ENCODE results near the gene OPTC. TPM values are rescaled to one million over a fixed set of nuclear protein-coding genes. Genes with fewer than 3 reads are reported as not detected.

The OPTC gene
- total and polyA plus RNA-seq, 2 donors (not counting 1 experiment from before 2014, with no cell fraction given): not detected

DNA sequence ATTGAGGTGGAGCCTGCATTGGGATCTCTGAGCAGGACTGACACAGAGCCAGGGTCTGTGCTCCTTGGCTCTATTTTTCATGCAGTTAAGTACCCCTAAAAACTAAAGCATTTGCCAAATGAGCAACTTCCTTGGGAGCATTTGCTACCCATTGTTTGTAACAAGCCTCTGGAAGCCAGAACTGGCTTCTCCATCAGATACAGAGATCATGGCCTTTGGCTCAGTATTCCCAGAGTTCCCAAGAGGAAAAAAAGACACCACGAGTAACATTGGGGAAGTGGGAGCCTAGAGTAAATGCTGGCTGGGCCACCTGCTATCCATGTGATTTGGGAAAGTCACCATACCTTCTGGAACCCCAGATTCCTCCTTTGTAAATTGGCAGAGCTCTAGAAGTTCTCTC, 44.8 kb downstream of the OPTC start:
- DNase-seq (no peak), ATAC-seq (ENCODE audit: low read depth) (no peak)
- Histone ChIP-seq H3K9ac (ENCODE audit: low read length) (no peak overlapping the region), H3K36me3 (replicated peaks in 1 of 2; ENCODE audit: control extremely low read depth in 1 of 2, control insufficient read depth in 1 of 2, extremely low read depth in 1 of 2, insufficient read depth in 2 of 2, low read length in 1 of 2) (no peaks in the 10 kb centered on the region), H3K27me3 (replicated peaks in 1 of 4; ENCODE audit: control extremely low read depth in 1 of 4, control insufficient read depth in 3 of 4, insufficient read depth in 4 of 4, low read length in 3 of 4) (no peaks in the 10 kb centered on the region), H3K27ac (ENCODE audit: low read length in 2 of 2) (no peak overlapping the region), H3K4me2 (replicated peaks; ENCODE audit: low read depth, low read length, poor library complexity, severe bottlenecking) (no peak overlapping the region), H3K4me3 (ENCODE audit: control extremely low read depth in 1 of 5, extremely low read depth in 1 of 5, insufficient read depth in 1 of 5, low read depth in 2 of 5, low read length in 4 of 5) (no peak overlapping the region), H2AFZ (ENCODE audit: insufficient read depth, low read depth, low read length, poor library complexity, severe bottlenecking) (no peak overlapping the region), H3K9me3 (ENCODE audit: control extremely low read depth in 1 of 3, control insufficient read depth in 2 of 3, insufficient read depth in 1 of 3, low read length in 2 of 3) (no peaks in the 10 kb centered on the region), H4K20me1 (ENCODE audit: control insufficient read depth, insufficient read depth, low read length, poor library complexity, severe bottlenecking) (no peaks in the 10 kb centered on the region), H3K4me1 (ENCODE audit: control insufficient read depth in 2 of 2, insufficient read depth in 2 of 2, low read length in 2 of 2) (no peaks in the 10 kb centered on the region), H3K79me2 (ENCODE audit: control insufficient read depth, insufficient read depth, low read length) (no peaks in the 10 kb centered on the region)
- ChIA-PET CTCF (interaction anchor here (0.7 kb wide), 1 partner anchor 27 kb away, joined by 3 read pairs; no protein-coding TSS in a partner anchor), POLR2A (no interaction called here)
- intact Hi-C loops (cut with micrococcal nuclease): no loop called here
- TF ChIP-seq EZH2 (IDR thresholded peaks at IDR 0.05; ENCODE audit: borderline replicate concordance, insufficient read depth, low read depth, low read length, poor library complexity, severe bottlenecking): no peak
- TF ChIP-seq, protein P1, sequence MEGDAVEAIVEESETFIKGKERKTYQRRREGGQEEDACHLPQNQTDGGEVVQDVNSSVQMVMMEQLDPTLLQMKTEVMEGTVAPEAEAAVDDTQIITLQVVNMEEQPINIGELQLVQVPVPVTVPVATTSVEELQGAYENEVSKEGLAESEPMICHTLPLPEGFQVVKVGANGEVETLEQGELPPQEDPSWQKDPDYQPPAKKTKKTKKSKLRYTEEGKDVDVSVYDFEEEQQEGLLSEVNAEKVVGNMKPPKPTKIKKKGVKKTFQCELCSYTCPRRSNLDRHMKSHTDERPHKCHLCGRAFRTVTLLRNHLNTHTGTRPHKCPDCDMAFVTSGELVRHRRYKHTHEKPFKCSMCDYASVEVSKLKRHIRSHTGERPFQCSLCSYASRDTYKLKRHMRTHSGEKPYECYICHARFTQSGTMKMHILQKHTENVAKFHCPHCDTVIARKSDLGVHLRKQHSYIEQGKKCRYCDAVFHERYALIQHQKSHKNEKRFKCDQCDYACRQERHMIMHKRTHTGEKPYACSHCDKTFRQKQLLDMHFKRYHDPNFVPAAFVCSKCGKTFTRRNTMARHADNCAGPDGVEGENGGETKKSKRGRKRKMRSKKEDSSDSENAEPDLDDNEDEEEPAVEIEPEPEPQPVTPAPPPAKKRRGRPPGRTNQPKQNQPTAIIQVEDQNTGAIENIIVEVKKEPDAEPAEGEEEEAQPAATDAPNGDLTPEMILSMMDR (IDR thresholded peaks at IDR 0.05): no peak
- WGBS (ENCODE audit: insufficient coverage): 80% methylated on average over 1 of the region's 1 CpG
- H3K4me1 Mint-ChIP-seq: no peaks in the 10 kb centered on the region
- peaks cover 16% of the 10 kb centered on the region for H3K27me3 Mint-ChIP-seq
- no peak overlapping the region for H3K27ac Mint-ChIP-seq
- H3K9me3 Mint-ChIP-seq (ENCODE audit: insufficient read depth): no peaks in the 10 kb centered on the region
- no peak overlapping the region for H3K4me3 Mint-ChIP-seq

GRCh38 chr1:203539831-203540546, 46.0 kb downstream of the OPTC start:
- Histone ChIP-seq H2AFZ (ENCODE audit: insufficient read depth, low read depth, low read length, poor library complexity, severe bottlenecking) (no peak overlapping the region), H3K79me2 (ENCODE audit: control insufficient read depth, insufficient read depth, low read length) (no peaks in the 10 kb centered on the region), H3K4me1 (ENCODE audit: control insufficient read depth in 2 of 2, insufficient read depth in 2 of 2, low read length in 2 of 2) (no peaks in the 10 kb centered on the region), H3K9me3 (ENCODE audit: control extremely low read depth in 1 of 3, control insufficient read depth in 2 of 3, insufficient read depth in 1 of 3, low read length in 2 of 3) (no peaks in the 10 kb centered on the region), H3K4me2 (replicated peaks; ENCODE audit: low read depth, low read length, poor library complexity, severe bottlenecking) (no peak overlapping the region), H3K27ac (ENCODE audit: low read length in 2 of 2) (no peak overlapping the region), H3K36me3 (replicated peaks in 1 of 2; ENCODE audit: control extremely low read depth in 1 of 2, control insufficient read depth in 1 of 2, extremely low read depth in 1 of 2, insufficient read depth in 2 of 2, low read length in 1 of 2) (no peaks in the 10 kb centered on the region), H3K4me3 (ENCODE audit: control extremely low read depth in 1 of 5, extremely low read depth in 1 of 5, insufficient read depth in 1 of 5, low read depth in 2 of 5, low read length in 4 of 5) (no peak overlapping the region), H3K27me3 (replicated peaks in 1 of 4; ENCODE audit: control extremely low read depth in 1 of 4, control insufficient read depth in 3 of 4, insufficient read depth in 4 of 4, low read length in 3 of 4) (no peaks in the 10 kb centered on the region), H3K9ac (ENCODE audit: low read length) (no peak overlapping the region), H4K20me1 (ENCODE audit: control insufficient read depth, insufficient read depth, low read length, poor library complexity, severe bottlenecking) (no peaks in the 10 kb centered on the region)
- Mint-ChIP-seq H3K4me1 (no peaks in the 10 kb centered on the region), H3K27me3 (peaks cover 7% of the 10 kb centered on the region), H3K27ac (no peak overlapping the region), H3K4me3 (no peak overlapping the region), H3K9me3 (ENCODE audit: insufficient read depth) (no peaks in the 10 kb centered on the region)
- ATAC-seq (ENCODE audit: low read depth) (no peak), DNase-seq (no peak)
- intact Hi-C loops (cut with micrococcal nuclease): no loop called here
- TF ChIP-seq, protein P1 (IDR thresholded peaks at IDR 0.05): no peak
- TF ChIP-seq EZH2 (IDR thresholded peaks at IDR 0.05; ENCODE audit: borderline replicate concordance, insufficient read depth, low read depth, low read length, poor library complexity, severe bottlenecking): no peak
- CTCF ChIA-PET: no interaction called here
- POLR2A ChIA-PET: no interaction called here
- no CpG with 5 or more reads among the region's 5 CpGs for WGBS (ENCODE audit: insufficient coverage)

All from B cell (primary cell).